DND-41 (cell line): Measurements from ENCODE around the gene RPN2.

Source experiments
- CTCF ChIP-seq: IDR thresholded peaks from 2 replicates; pipeline ENCODE4 v1.5.1; 2012; ENCODE audit warnings: borderline replicate concordance, low read length, moderate library complexity, mild to moderate bottlenecking; ENCODE audit not compliant: poor library complexity, severe bottlenecking; ENCODE audit errors: extremely low read depth
- EZH2 ChIP-seq: IDR thresholded peaks from 3 replicates; pipeline ENCODE4 v1.6.1; 2012; ENCODE audit warnings: borderline replicate concordance, low read depth, mild to moderate bottlenecking, moderate library complexity, low read length, inconsistent platforms; ENCODE audit not compliant: severe bottlenecking

- TF ChIP-seq CTCF (no peak), EZH2 (no peak)
Measured at GRCh38 chr20:37207171-37207570, 28.0 kb downstream of the RPN2 start.
